ENCODE data around the gene E2F1. TPM values are rescaled to one million over a fixed set of nuclear protein-coding genes. Genes with fewer than 3 reads are reported as not detected.

The E2F1 gene
- total RNA-seq, 1 experiment from 2014 or later: 58.7 TPM

GRCh38 chr20:33687370-33687915 lies 1.3 kb upstream of the E2F1 start:
- DNase-seq (ENCODE audit: low spot score): no peak

- DNase-seq (ENCODE audit: low spot score): no peak
These were observed 790 bp upstream of the E2F1 start for GRCh38 chr20:33686984-33687366.

DNA sequence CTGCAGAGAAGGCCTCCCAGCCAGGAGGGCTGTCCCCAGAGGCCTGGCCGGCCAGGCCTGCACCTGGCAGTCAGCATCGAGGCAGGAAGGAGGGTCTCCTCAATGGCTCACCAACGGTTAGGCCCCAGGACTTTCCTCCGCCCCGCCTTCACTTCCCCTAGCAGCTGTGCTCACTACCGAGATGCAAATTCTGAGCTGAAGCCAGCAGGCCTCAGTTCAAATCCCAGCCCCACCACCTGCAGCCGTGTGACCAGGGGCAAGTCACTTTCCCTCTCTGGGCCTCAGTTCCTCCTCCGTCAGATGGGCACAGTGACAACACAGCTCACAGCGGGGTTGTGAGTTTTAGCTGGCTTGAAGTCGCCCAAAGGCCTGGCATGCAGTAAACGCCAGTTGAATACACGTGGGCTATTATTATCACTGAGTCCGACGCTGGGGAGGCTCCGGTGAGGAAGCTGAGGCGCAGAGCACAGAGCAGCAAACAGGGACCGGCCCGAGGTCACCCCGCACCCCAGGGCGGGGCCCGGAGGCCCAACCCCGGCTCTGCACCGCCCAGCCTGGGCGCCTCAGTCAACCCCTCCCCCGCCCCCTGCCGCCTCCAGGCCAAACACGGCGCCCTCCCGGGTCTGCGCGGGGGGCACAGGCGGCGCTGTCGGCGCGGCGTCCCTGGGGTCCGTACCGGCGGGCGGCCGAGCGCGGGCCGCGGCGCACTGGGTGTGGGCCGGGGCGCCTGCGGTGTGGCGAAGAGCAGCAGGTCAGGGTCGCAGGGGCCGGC lies 671 bp downstream of the E2F1 start:
- peak; percentile 44 for DNase-seq (ENCODE audit: low spot score)

DNA sequence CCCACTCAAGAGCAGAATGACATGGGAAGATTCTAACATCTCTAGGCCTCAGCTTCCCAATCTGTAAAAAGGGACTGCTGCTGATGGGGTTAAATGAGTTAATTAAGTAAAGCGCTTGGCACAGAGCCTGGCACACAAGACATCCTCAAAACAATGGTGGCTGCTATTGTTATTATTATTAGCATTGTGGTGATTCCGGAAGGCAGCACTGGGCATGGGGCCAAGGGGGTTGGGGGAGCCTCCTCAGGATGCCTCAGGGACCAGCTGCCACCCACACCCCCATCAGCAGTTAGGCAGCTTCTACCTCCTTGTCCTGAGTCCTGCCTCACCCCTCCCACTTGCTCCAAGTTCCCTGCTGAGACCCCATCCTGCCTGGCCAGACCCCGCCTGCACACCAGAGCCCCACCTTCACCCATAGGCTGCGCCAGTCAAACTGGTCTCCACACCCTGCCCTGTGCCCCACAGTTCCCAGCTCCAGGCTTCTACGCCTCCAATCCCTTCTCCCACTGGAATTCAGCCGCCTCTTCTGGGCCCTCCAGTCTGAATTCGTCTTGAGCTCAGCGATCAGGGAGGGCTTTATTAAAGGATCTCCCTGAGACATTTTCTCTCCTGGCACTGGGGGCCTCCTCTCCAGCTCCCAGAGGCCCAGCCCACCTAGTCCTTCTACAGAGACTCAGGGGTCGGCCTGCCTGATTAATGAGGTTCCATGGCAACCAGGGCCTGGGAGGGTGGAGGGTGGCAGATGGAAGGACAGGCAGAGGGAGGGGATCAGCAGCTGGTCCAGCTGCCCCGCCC lies 1.5 kb downstream of the E2F1 start:
- DNase-seq (ENCODE audit: low spot score): no peak

- no peak for DNase-seq (ENCODE audit: low spot score)
These were observed 4.3 kb downstream of the E2F1 start for GRCh38 chr20:33681728-33682353.

DNA sequence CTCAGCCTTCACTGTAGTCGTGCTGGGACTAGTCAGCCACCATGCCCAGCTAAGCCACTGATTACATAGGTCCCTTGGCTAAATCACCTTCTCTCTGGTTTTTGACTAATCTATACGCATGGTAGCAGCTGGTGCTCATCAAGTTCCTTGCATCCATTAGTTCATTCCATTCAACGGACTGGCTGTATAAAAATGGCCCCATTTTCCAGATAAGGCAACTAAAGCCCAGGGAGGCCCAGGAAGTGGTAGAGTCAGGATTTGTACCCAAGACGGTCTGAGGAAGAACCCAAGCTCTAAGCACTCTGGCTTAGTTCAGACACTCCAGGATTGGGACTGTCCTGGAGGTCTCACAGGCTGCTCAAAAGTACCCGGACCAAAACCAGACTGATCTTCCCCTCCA lies 4.9 kb downstream of the E2F1 start:
- DNase-seq (ENCODE audit: low spot score): no peak

DNA sequence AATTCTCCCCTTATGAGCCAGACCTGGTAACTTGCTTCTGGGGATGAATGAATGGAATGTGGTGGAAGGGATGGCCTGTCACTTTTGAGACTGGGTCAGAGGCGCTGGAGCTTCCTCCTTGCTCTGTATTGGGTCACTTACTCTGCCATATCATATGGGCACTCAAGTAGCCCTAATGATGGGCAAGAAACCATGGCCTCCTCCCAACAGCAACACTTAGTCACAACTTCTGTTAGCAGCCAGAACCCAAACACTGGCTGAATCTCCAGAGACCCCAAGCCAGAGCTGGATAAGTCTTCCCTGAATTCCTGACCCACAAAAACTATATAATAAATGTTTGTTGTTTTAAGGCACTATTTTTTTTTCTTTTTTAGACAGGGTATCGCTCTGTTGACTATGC lies 5.5 kb downstream of the E2F1 start:
- DNase-seq (ENCODE audit: low spot score): no peak

- DNase-seq (ENCODE audit: low spot score): no peak
These were observed 6.3 kb downstream of the E2F1 start for GRCh38 chr20:33679758-33680485.

- no peak for DNase-seq (ENCODE audit: low spot score)
These were observed 8.0 kb downstream of the E2F1 start for GRCh38 chr20:33677991-33678702.

GRCh38 chr20:33676652-33677645 lies 9.2 kb downstream of the E2F1 start:
- no peak for DNase-seq (ENCODE audit: low spot score)

DNA sequence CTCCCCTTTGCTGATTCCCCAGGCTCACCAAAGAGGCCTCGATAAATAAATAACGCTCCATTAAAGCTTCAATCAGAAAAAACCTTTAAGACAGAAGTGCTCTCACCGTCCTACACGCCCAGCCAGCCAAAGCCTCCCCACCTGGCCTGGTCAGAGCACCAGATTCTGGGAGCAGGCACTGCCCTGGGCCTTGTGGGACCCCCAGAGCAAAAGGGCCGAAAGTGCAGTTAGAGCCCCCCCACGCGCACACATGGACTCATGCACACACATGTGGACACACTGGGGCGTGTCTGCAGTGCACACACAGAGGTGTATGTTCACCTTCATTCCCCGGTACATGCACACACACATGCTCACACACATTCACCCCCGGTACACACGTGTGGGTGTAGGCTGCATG lies 10.1 kb downstream of the E2F1 start:
- no peak for DNase-seq (ENCODE audit: low spot score)

GRCh38 chr20:33675136-33675959 lies 10.8 kb downstream of the E2F1 start:
- DNase-seq (ENCODE audit: low spot score): no peak

DNA sequence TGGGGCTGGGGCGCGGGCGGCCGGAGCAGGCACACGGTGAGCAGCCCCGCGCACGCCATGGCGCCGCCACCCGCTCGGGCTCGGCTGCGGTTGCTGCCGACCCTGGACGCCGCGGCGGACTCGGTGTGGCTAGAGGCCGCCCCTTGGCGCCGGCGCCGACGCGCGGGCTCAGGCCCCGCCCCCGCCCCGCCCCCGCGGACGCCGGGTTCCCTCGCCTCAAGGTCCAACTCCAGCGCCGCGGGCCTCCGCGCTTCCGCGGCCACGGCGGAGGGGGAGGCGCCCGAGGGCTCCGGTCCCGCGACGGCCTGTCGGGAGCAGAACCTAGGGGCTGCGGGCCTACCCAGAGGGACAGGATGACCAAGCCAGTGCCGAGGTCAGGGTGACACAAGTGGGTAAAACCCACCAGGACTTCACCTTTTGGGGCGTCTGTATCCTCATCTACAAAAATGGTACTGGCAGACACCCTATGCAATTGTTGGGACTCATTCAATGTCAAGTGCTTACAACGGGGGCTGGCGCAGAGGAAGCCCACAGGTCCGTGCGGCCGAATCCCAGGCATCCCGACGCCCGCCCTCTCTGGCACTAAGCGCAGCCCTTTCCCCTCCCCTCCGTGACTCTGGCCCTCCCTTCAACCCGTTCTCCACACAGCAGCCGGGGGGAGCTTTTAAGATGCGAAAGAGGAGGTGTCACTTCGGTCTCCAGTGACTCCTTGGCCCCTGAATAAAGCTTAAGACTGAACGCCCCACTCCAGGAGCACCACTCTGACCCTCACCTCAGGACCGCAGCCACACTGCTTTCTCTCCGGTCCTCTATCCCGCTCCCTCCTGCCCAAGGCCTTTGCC lies 11.7 kb downstream of the E2F1 start, which contains the start of gene NECAB3:
Gene NECAB3 (minus strand): TSS at position 135 of the 842 bp plus-strand sequence. CDS start 76 bp downstream, at position 59.
- DNase-seq (ENCODE audit: low spot score): peak; percentile 52

- DNase-seq (ENCODE audit: low spot score): peak; percentile 55
These were observed 12.5 kb downstream of the E2F1 start for GRCh38 chr20:33673410-33674293.

DNA sequence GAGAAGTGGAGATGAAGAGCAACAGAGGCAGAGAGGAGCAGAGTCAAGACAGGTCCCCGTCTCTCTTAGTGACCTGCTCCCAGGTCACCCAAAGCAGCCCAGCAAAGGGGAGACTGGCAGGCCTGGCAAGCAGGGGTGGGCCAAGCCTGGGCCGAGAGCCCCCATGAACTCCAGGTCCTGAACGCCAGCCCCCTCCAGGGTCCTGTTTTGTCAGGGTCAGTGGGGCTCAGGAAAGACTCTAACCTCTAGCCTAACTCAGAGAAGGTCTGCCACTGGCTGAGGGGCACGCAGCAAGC lies 13.1 kb downstream of the E2F1 start:
- DNase-seq (ENCODE audit: low spot score): no peak

- no peak for DNase-seq (ENCODE audit: low spot score)
These were observed 13.6 kb downstream of the E2F1 start for GRCh38 chr20:33672426-33673113.
